Stomach (tissue), 9 donors: ENCODE data around the gene PMEPA1. TPM values are rescaled to one million over a fixed set of nuclear protein-coding genes. Genes with fewer than 3 reads are reported as not detected.

Source experiments
- DNase-seq, 2 donors: peaks; one replicate each; pipeline versions ENCODE4 v3.0.0 to v3.0.0-alpha.2; 2013 to 2019
- H3K27ac ChIP-seq, 5 donors: fragments of 200-600 bp in 4 of 5; sonication (generic) in 4 of 5; one replicate each; pipeline ENCODE4 v1.5.1; 2013 to 2019; ENCODE audit warnings: mild to moderate bottlenecking in 1 of 5, moderate library complexity in 1 of 5
- H3K27me3 ChIP-seq, 3 donors: fragments of 200-600 bp; sonication (generic); one replicate each; pipeline ENCODE4 v1.5.1; 2017 to 2019; ENCODE audit warnings: mixed run types in 1 of 3
- H3K36me3 ChIP-seq, 4 donors: fragments of 200-600 bp; sonication (generic); 1 replicate in 3 of 4; 2 replicates in 1 of 4; pipeline ENCODE4 v1.5.1; 2016 to 2019
- H3K4me1 ChIP-seq, 4 donors: fragments of 200-600 bp; sonication (generic); one replicate each; pipeline ENCODE4 v1.5.1; 2016 to 2019
- H3K4me3 ChIP-seq, 4 donors: fragments of 200-600 bp; sonication (generic) in 3 of 4; one replicate each; pipeline ENCODE4 v1.5.1; 2016 to 2019; ENCODE audit warnings: mild to moderate bottlenecking in 1 of 4
- H3K9me3 ChIP-seq, 4 donors: fragments of 200-600 bp; sonication (generic); one replicate each; pipeline ENCODE4 v1.5.1; 2016 to 2019
- CTCF ChIP-seq, 7 experiments: fragments of 450-650 bp in 4 of 7; fragments of 200-600 bp in 3 of 7; sonication (generic) in 3 of 7; IDR thresholded peaks; one replicate each; pipeline ENCODE4 v1.5.1; 2016 to 2019; ENCODE audit warnings: antibody characterized with exemption in 7 of 7, control low read depth in 2 of 7, mild to moderate bottlenecking in 1 of 7
- EP300 ChIP-seq: sonication (generic); formaldehyde crosslinking; IDR thresholded peaks from one replicate; pipeline ENCODE4 v1.6.1; 2017; ENCODE audit warnings: antibody characterized with exemption
- POLR2A ChIP-seq, 4 donors: fragments of 450-650 bp; IDR thresholded peaks; one replicate each; pipeline ENCODE4 v1.6.1; 2016; ENCODE audit warnings: antibody characterized with exemption in 4 of 4, control low read depth in 2 of 4, mild to moderate bottlenecking in 1 of 4, moderate library complexity in 1 of 4
- POLR2AphosphoS5 ChIP-seq, 3 donors: sonication (generic); formaldehyde crosslinking; IDR thresholded peaks; one replicate each; pipeline ENCODE4 v1.6.1; 2016; ENCODE audit warnings: antibody characterized with exemption in 3 of 3
- WGBS, 5 donors: extraction: QIAGEN DNeasy Blood & Tissue Kit in 3 of 5; methylation state at CpG; one replicate each; pipeline versions ENCODE4 v1.1.5 to v1.1.7; 2013 to 2018; 5-methylcytosine and 5-hydroxymethylcytosine counted together
- intact Hi-C: fragments of 100-400 bp; cut with DNase I; formaldehyde crosslinking; loops from one replicate; pipeline ENCODE4 v1.15.1; 2023; ENCODE audit warnings: low total_unique reads
- polyA plus RNA-seq, 3 donors: library from polyadenylated mRNA; stranded (reverse); fragments of 200-250 nt; gene quantifications; one replicate each; pipeline ENCODE4 v1.2.3, GENCODE V29; 2013
- total RNA-seq, 5 donors: library from RNA; depleted of rRNA; stranded (reverse); fragments of >200 nt; gene quantifications; one replicate each; pipeline versions ENCODE4 v1.1.0 to v1.2.3, GENCODE V29; 2014 to 2016
- donor health status: healthy with polysubstance abuse.
- donor health status: Bipolar disorder and iron deficiency.
- donor health status: healthy.

Gene PMEPA1
- total and polyA plus RNA-seq, 8 donors: 5.3 to 17.2 (median 8.0) TPM; not detected in 1

GRCh38 chr20:57600320-57601210 is 109.2 kb downstream of the PMEPA1 start:
- TF ChIP-seq POLR2AphosphoS5 (IDR thresholded peaks at IDR 0.05): no peak
- TF ChIP-seq POLR2A (IDR thresholded peaks at IDR 0.05): no peak
- TF ChIP-seq CTCF (IDR thresholded peaks at IDR 0.05): no peak
- no peak for TF ChIP-seq EP300
- DNase-seq: no peak
- Histone ChIP-seq H3K27me3 (peaks cover 0 to 38% (median 7%) of the 10 kb centered on the region in 3 donors), H3K27ac (no peak overlapping the region), H3K4me1 (peaks cover 0 to 9% (median 8%) of the 10 kb centered on the region in 4 donors), H3K4me3 (no peak overlapping the region), H3K9me3 (no peaks in the 10 kb centered on the region), H3K36me3 (no peaks in the 10 kb centered on the region)
- WGBS, 5 donors: 63 to 69% (median 66%) methylated on average over 11 to 13 of the region's 13 CpGs
- intact Hi-C loops: no loop called here

GRCh38 chr20:57598491-57598890 is 111.3 kb downstream of the PMEPA1 start:
- H3K27ac ChIP-seq: no peak overlapping the region
- intact Hi-C loops: loop anchor here (2.0 to 10.0 kb wide), 2 partner anchors 214 to 606 kb away; no protein-coding TSS in a partner anchor
- H3K27me3 ChIP-seq: peaks cover 0 to 38% (median 4%) of the 10 kb centered on the region in 3 donors
- WGBS, 5 donors: 75 to 80% (median 78%) methylated on average over 4 to 5 of the region's 5 CpGs
- H3K36me3 ChIP-seq: no peaks in the 10 kb centered on the region
- TF ChIP-seq EP300 (no peak), POLR2A (IDR thresholded peaks at IDR 0.05) (no peak), CTCF (IDR thresholded peaks at IDR 0.05) (no peak), POLR2AphosphoS5 (IDR thresholded peaks at IDR 0.05) (no peak)
- no peaks in the 10 kb centered on the region for H3K9me3 ChIP-seq
- DNase-seq: no peak
- peaks cover 0 to 18% (median 11%) of the 10 kb centered on the region in 4 donors for H3K4me1 ChIP-seq
- no peak overlapping the region for H3K4me3 ChIP-seq

Other genes with a start within 250 kb of the PMEPA1 start
- gene CTCFL, start 184.9 kb downstream of the PMEPA1 start, total RNA-seq: not detected
- gene CTCFL, start 184.9 kb downstream of the PMEPA1 start, polyA plus RNA-seq: not detected
- gene PCK1, start 148.9 kb downstream of the PMEPA1 start, total RNA-seq: 100 to 1,000 TPM in 1 of 5 donors, 10 to 100 TPM in 2, under 1 TPM in 2; 0.43 to 311 (median 10.5) TPM
- gene PCK1, start 148.9 kb downstream of the PMEPA1 start, polyA plus RNA-seq: under 1 TPM; 0.12 to 0.76 (median 0.43) TPM
- gene ZBP1, start 89.6 kb downstream of the PMEPA1 start, total RNA-seq: not detected
- gene ZBP1, start 89.6 kb downstream of the PMEPA1 start, polyA plus RNA-seq: under 1 TPM in 2 of 3 donors, not detected in 1; 0.37 to 0.60 TPM